ENCODE data around the gene ZBTB6. TPM values are rescaled to one million over a fixed set of nuclear protein-coding genes. Genes with fewer than 3 reads are reported as not detected.
"Not testable (repeated sequence)": the region's sequence is repeated elsewhere in the genome, so short reads cannot be mapped to it uniquely, and the experiment has no call there.

Gene ZBTB6
- total and polyA plus RNA-seq, 4 experiments from 2014 or later: 2.5 to 20.5 (median 11.5) TPM

GRCh38 chr9:122923947-122924346 is 10.8 kb upstream of the ZBTB6 start:
- DNase-seq: no peak
- intact Hi-C loops (cut with micrococcal nuclease): no loop called here
- H3K27me3 Mint-ChIP-seq: no peaks in the 10 kb centered on the region
- H3K9me3 Mint-ChIP-seq: no peaks in the 10 kb centered on the region
- Histone ChIP-seq H3K36me3 (ENCODE audit: insufficient read depth, low read length) (no peaks in the 10 kb centered on the region), H3K4me1 (ENCODE audit: insufficient read depth, low read length) (no peaks in the 10 kb centered on the region), H3K4me3 (ENCODE audit: low read length in 2 of 2) (no peak overlapping the region), H3K27ac (ENCODE audit: low read depth, low read length) (no peak overlapping the region), H3K27me3 (ENCODE audit: insufficient read depth, low read length) (no peaks in the 10 kb centered on the region), H3K9me3 (ENCODE audit: control insufficient read depth in 1 of 2, low read length in 2 of 2) (no peaks in the 10 kb centered on the region)
- ChIA-PET POLR2A (ENCODE audit: partially characterized antibody) (interaction anchor here (0.6 to 1.7 kb wide), 3 partner anchors 9 to 778 kb away, joined by 3 to 6 read pairs (median 5); partner anchors contain the start of gene ZBTB6), CTCF (ENCODE audit: partially characterized antibody) (interaction anchor here (1.3 kb wide), 1 partner anchor 25 kb away, joined by 3 read pairs; no protein-coding TSS in a partner anchor)
- peaks cover 0 to 7% (median 4%) of the 10 kb centered on the region in 4 donors for H3K4me1 Mint-ChIP-seq
- H3K4me3 Mint-ChIP-seq: no peak overlapping the region
- no peak overlapping the region for H3K27ac Mint-ChIP-seq
- peaks cover 12 to 26% of the 10 kb centered on the region in 2 donors for H3K36me3 Mint-ChIP-seq

- H3K4me1 Mint-ChIP-seq: peaks cover 0 to 7% (median 4%) of the 10 kb centered on the region in 4 donors
- no peak for DNase-seq
- POLR2A ChIA-PET (ENCODE audit: partially characterized antibody): interaction anchor here (1.1 to 1.3 kb wide), 2 partner anchors 10 to 18 kb away, joined by 3 read pairs; partner anchors contain the start of genes RC3H2 and ZBTB6
- H3K4me3 ChIP-seq (ENCODE audit: low read length in 2 of 2): no peak overlapping the region
- H3K36me3 Mint-ChIP-seq: peaks cover 15 to 34% of the 10 kb centered on the region in 2 donors
- no peak overlapping the region for H3K4me3 Mint-ChIP-seq
- CTCF ChIA-PET (ENCODE audit: partially characterized antibody): no interaction called here
- H3K27ac ChIP-seq (ENCODE audit: low read depth, low read length): no peak overlapping the region
- H3K27ac Mint-ChIP-seq: no peak overlapping the region
- no peaks in the 10 kb centered on the region for H3K9me3 ChIP-seq (ENCODE audit: control insufficient read depth in 1 of 2, low read length in 2 of 2)
- no peaks in the 10 kb centered on the region for H3K4me1 ChIP-seq (ENCODE audit: insufficient read depth, low read length)
- no peaks in the 10 kb centered on the region for H3K27me3 Mint-ChIP-seq
- H3K36me3 ChIP-seq (ENCODE audit: insufficient read depth, low read length): no peaks in the 10 kb centered on the region
- intact Hi-C loops (cut with micrococcal nuclease): no loop called here
- H3K27me3 ChIP-seq (ENCODE audit: insufficient read depth, low read length): no peaks in the 10 kb centered on the region
- no peaks in the 10 kb centered on the region for H3K9me3 Mint-ChIP-seq
Measured at GRCh38 chr9:122922713-122923112, 9.6 kb upstream of the ZBTB6 start.

- intact Hi-C loops (cut with micrococcal nuclease): no loop called here
- DNase-seq: no peak
- Histone ChIP-seq H3K27ac (ENCODE audit: low read depth, low read length) (no peak overlapping the region), H3K9me3 (ENCODE audit: control insufficient read depth in 1 of 2, low read length in 2 of 2) (no peaks in the 10 kb centered on the region), H3K27me3 (ENCODE audit: insufficient read depth, low read length) (no peaks in the 10 kb centered on the region), H3K4me1 (ENCODE audit: insufficient read depth, low read length) (peaks cover 4% of the 10 kb centered on the region), H3K36me3 (ENCODE audit: insufficient read depth, low read length) (no peaks in the 10 kb centered on the region), H3K4me3 (ENCODE audit: low read length in 2 of 2) (no peak overlapping the region)
- Mint-ChIP-seq H3K36me3 (peaks cover 15 to 34% of the 10 kb centered on the region in 2 donors), H3K4me1 (peaks cover 1 to 8% (median 2%) of the 10 kb centered on the region in 4 donors), H3K27me3 (no peaks in the 10 kb centered on the region), H3K4me3 (no peak overlapping the region), H3K27ac (no peak overlapping the region), H3K9me3 (no peaks in the 10 kb centered on the region)
- CTCF ChIA-PET (ENCODE audit: partially characterized antibody): no interaction called here
- POLR2A ChIA-PET (ENCODE audit: partially characterized antibody): no interaction called here
Measured at GRCh38 chr9:122918310-122918709, 5.2 kb upstream of the ZBTB6 start.

- intact Hi-C loops (cut with micrococcal nuclease): no loop called here
- peak overlapping the region; percentile 86 for H3K27ac ChIP-seq (ENCODE audit: low read depth, low read length)
- peaks cover 24% of the 10 kb centered on the region for H3K4me1 ChIP-seq (ENCODE audit: insufficient read depth, low read length)
- peaks cover 29 to 35% of the 10 kb centered on the region in 2 donors for H3K36me3 Mint-ChIP-seq
- H3K4me3 Mint-ChIP-seq: peak overlapping the region; percentile 93 to 99 (median 98)
- H3K4me1 Mint-ChIP-seq: peaks cover 23 to 36% (median 27%) of the 10 kb centered on the region in 4 donors
- H3K27me3 ChIP-seq (ENCODE audit: insufficient read depth, low read length): no peaks in the 10 kb centered on the region
- H3K9me3 ChIP-seq (ENCODE audit: control insufficient read depth in 1 of 2, low read length in 2 of 2): no peaks in the 10 kb centered on the region
- CTCF ChIA-PET (ENCODE audit: partially characterized antibody): interaction anchor here (0.9 to 1.8 kb wide), 7 partner anchors 8 to 817 kb away, joined by 3 to 9 read pairs (median 4); partner anchors contain the start of genes RABGAP1 and ZBTB26
- H3K9me3 Mint-ChIP-seq: no peaks in the 10 kb centered on the region
- H3K36me3 ChIP-seq (ENCODE audit: insufficient read depth, low read length): peaks cover 14% of the 10 kb centered on the region
- POLR2A ChIA-PET (ENCODE audit: partially characterized antibody): interaction anchor here (0.6 to 4.4 kb wide), 14 partner anchors 9 to 765 kb away, joined by 3 to 80 read pairs (median 6); partner anchors contain the start of genes PDCL, RABGAP1, RC3H2 and ZBTB26
- peak overlapping the region; percentile 95 to 96 for H3K4me3 ChIP-seq (ENCODE audit: low read length in 2 of 2)
- no peaks in the 10 kb centered on the region for H3K27me3 Mint-ChIP-seq
- no peak for DNase-seq
- H3K27ac Mint-ChIP-seq: peak overlapping the region; percentile 89 to 99 (median 99)
Measured at GRCh38 chr9:122912671-122912963, 506 bp downstream of the ZBTB6 start.

GRCh38 chr9:122906122-122906521 is 7.0 kb downstream of the ZBTB6 start:
- H3K27me3 Mint-ChIP-seq; H3K9me3 ChIP-seq (ENCODE audit: control insufficient read depth in 1 of 2, low read length in 2 of 2); H3K27ac ChIP-seq (ENCODE audit: low read depth, low read length); H3K36me3 ChIP-seq (ENCODE audit: insufficient read depth, low read length); H3K27me3 ChIP-seq (ENCODE audit: insufficient read depth, low read length); H3K4me3 ChIP-seq (ENCODE audit: low read length in 2 of 2); DNase-seq; H3K9me3 Mint-ChIP-seq; H3K4me3 Mint-ChIP-seq; CTCF ChIA-PET (ENCODE audit: partially characterized antibody): not testable (repeated sequence)
- peaks cover 15 to 38% (median 25%) of the 10 kb centered on the region in 4 donors for H3K4me1 Mint-ChIP-seq
- intact Hi-C loops (cut with micrococcal nuclease): loop anchor here (5.0 to 10.0 kb wide), 2 partner anchors 419 to 1704 kb away; partner anchors contain the start of gene RAB14
- H3K27ac Mint-ChIP-seq: peak overlapping the region in 1 of 7 donors; percentile 99
- H3K4me1 ChIP-seq (ENCODE audit: insufficient read depth, low read length): peaks cover 35% of the 10 kb centered on the region
- POLR2A ChIA-PET (ENCODE audit: partially characterized antibody): interaction anchor here (6.7 kb wide), 1 partner anchor 35 kb away, joined by 53 read pairs; the partner anchor contains the start of gene RABGAP1
- H3K36me3 Mint-ChIP-seq: peaks cover 15 to 30% of the 10 kb centered on the region in 2 donors

GRCh38 chr9:122904823-122905710 is 8.1 kb downstream of the ZBTB6 start, which contains the start of gene RC3H2:
Gene RC3H2 (minus strand): TSS chr9:122905359. CDS start chr9:122897509, 7,850 bp downstream.
- peak; percentile 97 to 99 (median 98) for DNase-seq
- ChIA-PET CTCF (ENCODE audit: partially characterized antibody) (interaction anchor here (0.6 to 1.5 kb wide), 4 partner anchors 8 to 638 kb away, joined by 3 to 4 read pairs (median 4); partner anchors contain the start of gene ZBTB6), POLR2A (ENCODE audit: partially characterized antibody) (interaction anchor here (0.8 to 6.7 kb wide), 12 partner anchors 8 to 89 kb away, joined by 3 to 71 read pairs (median 4); partner anchors contain the start of genes PDCL, RABGAP1, ZBTB26 and ZBTB6)
- Histone ChIP-seq H3K4me1 (ENCODE audit: insufficient read depth, low read length) (peaks cover 38% of the 10 kb centered on the region), H3K4me3 (ENCODE audit: low read length in 2 of 2) (peak within 1 kb of the TSS; percentile 91 to 93), H3K27ac (ENCODE audit: low read depth, low read length) (peak within 1 kb of the TSS; percentile 86), H3K9me3 (ENCODE audit: control insufficient read depth in 1 of 2, low read length in 2 of 2) (no peaks in the 10 kb centered on the region), H3K36me3 (ENCODE audit: insufficient read depth, low read length) (no peaks in the 10 kb centered on the region), H3K27me3 (ENCODE audit: insufficient read depth, low read length) (no peaks in the 10 kb centered on the region)
- intact Hi-C loops (cut with micrococcal nuclease): loop anchor here (1.0 to 10.0 kb wide), 7 partner anchors 8 to 1703 kb away; partner anchors contain the start of genes PDCL, RAB14, ZBTB26 and ZBTB6
- Mint-ChIP-seq H3K9me3 (peaks cover 0 to 2% (median 0%) of the 10 kb centered on the region in 8 donors), H3K36me3 (peaks cover 7 to 22% of the 10 kb centered on the region in 2 donors), H3K4me3 (peak within 1 kb of the TSS; percentile 92 to 99 (median 94)), H3K27ac (peak within 1 kb of the TSS; percentile 97 to 99 (median 97)), H3K27me3 (no peaks in the 10 kb centered on the region), H3K4me1 (peaks cover 15 to 40% (median 24%) of the 10 kb centered on the region in 4 donors)

Data from CD4-positive, alpha-beta memory T cell (primary cell).